NCI-H774 (cell line): ENCODE data around the gene NECAP2.
"Not testable (repeated sequence)": the region's sequence is repeated elsewhere in the genome, so short reads cannot be mapped to it uniquely, and the experiment has no call there.

ENCODE experiments used
- DNase-seq: peaks from one replicate; lab custom pipeline; 2025; lab: John Stamatoyannopoulos, UW

The NECAP2 gene

DNA sequence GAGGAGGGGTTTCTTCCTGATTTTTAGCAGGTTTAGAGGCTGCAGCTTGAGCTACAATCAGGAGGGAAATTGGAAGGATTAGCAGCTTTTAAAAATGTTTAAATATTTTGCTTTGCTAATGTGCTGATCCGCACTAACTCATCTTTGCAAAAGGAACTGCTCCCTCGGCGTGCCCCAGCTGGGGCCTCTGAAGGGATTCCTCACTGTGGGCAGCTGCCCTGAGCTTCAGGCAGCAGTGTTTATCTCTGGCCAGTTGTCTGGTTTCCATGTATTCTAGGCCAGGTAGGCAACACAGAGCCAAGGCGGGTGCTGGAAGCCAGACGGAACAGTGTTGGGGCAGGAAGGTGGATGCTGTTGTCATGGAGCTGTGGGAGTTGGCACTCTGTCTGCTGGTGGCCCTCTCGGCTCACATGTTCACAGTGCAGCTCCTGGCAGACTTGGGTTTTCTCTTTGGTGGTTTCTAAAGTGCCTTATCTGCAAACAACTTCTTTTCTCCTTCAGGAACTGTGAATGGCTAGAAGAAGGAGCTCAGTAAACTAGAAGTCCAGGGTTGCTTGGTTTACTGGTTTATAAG, 18.9 kb downstream of the NECAP2 start:
- DNase-seq = no peak

DNA sequence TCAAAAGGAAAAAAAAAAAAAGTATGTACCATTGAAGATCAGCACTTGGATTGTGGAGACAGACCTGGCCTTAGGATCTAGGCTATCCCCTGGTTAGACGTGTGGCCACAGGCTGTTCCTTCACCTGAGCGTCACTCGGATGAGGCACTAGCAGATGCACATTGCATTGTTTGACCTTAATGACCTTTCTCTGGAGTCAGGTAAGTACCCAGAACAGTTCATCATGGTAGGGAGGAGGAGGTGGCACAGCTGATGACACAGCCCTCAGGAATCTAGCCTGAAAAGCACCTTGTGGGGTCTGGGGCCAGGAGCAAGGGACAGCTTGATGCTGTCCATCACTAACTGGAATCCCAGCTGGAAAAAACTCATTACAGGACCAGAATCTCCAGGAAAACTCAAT, 21.2 kb downstream of the NECAP2 start:
- DNase-seq = no peak

GRCh38 chr1:16462773-16463330, 22.3 kb downstream of the NECAP2 start:
- no peak for DNase-seq

DNA sequence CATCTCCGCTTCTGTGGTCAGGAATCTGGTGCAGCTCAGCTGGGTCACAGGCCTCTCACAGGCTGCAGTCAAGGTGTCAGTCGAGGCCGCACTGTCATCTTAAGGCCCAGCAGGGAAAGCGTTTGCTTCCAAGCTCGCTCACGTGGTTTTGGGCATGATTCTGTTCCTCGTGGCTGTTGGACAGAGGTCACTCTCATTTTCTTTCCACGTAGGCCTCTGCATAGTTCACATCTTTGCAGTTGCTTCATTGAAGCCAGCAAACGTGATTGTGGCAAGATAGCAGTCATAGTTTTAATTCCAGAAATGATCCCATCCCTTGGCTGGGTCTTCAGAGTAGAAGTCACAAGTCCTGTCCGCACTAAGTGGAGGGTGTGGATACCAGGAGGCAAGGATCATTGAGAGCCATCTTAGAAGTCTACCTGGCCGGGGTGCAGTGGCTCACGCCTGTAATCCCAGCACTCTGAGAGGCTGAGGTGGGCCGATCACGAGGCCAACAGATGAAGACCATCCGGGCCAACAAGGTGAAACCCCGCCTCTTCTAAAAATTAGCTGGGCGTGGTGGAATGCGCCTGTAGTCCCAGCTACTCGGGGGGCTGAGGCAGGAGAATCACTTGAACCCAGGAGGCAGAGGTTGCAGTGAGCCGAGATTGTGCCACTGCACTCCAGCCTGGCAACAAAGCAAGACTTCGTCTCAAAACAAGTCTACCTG, 24.5 kb downstream of the NECAP2 start:
- no peak for DNase-seq

GRCh38 chr1:16468558-16468957, 28.0 kb downstream of the NECAP2 start:
- DNase-seq = no peak

DNA sequence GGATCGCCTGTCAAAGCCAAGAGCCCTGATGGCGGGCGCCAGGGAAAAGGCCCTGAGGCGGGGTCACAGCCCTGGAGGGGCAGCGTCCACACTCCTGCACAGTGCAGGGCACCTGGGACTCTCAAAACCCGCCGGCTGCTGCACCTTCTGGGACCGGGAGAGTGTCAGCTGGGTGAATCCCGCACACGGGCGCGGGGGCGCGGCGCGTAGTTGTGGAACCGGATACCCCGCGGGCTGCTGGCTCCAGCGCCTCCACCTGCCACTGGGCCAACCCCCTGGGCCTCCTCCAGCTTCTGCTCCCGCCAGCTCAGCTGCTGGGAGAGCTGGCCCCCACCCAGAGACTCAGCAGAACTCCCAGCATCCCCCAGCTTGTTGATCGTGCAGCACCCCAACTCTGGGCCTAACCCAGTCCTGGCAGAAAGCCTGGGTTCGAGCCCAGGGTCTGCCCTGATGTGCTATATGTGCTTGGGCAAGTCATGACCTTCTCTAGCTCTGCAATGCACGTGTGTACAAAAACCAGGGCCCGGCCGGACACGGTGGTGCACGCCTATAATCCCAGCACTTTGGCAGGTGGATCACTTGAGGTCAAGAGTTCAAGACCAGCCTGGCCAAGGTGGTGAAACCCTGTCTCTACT, 33.8 kb downstream of the NECAP2 start:
- no peak for DNase-seq

DNA sequence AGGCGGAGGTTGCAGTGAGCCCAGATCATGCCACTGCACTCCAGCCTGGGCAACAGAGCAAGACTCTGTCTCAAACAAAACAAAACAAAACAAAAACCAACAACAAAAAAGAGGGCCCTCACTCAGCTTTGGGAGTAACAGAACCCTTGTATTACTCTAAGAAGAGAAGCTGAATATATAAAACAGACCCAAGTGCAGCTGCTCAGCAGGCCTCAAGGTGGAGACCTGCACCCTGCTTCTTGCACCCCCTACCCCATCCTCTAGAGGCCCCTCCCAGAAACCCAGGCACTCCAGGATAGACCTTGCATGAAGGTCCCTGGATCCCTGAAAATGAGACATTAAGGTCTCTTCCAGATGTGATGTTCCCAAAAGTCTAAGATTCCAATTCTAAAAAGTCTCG, 34.4 kb downstream of the NECAP2 start:
- not testable (repeated sequence) for DNase-seq

- not testable (repeated sequence) for DNase-seq
These were observed 35.5 kb downstream of the NECAP2 start for GRCh38 chr1:16475771-16476770.

- no peak for DNase-seq
These were observed 37.6 kb downstream of the NECAP2 start for GRCh38 chr1:16478091-16478490.

- not testable (repeated sequence) for DNase-seq
These were observed 42.6 kb downstream of the NECAP2 start for GRCh38 chr1:16483146-16483545.

DNA sequence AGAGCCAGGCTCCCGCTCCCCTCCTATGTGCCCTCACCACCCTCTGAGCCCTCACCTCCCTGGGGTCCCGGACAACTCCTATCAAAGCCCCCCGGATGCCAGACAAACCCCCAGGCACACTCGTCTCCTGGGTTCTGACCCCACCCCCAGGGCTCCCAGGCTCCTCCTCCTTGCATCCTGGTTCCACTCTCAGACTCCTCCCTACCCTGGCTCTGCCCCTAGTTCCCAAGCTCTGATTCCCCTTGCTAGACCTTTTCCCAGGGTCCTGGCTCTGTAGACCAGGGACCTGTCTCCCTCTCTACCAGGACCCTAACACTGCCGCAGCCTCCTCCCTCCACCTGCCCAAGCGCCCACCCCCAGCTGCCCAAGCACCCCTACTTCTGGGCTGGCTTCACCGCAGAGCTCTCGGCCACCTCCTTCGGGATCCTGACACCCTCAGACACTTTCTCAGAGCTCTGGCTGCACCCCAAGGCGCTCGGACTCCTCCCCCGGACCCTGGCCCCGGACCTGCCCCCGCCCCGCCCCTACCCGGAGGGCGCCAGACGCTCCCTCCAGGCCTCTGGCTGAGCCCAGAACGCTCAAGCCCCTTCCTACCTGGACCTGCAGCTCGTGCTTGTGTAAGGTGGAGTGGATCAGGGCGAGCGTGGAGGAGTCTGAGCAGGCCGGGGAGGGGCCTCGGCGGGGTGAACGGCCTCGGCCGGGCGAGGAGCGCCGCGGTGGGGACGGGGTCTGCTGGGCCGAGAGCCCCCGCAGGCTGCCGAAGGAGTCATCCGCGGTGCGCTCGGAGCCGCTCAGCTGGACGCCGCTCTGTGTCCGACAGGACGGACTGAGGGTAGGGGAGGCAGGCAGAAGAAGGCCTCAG, 43.3 kb downstream of the NECAP2 start:
- DNase-seq = not testable (repeated sequence)

- DNase-seq = no peak
These were observed 43.9 kb downstream of the NECAP2 start for GRCh38 chr1:16484501-16484835.

DNA sequence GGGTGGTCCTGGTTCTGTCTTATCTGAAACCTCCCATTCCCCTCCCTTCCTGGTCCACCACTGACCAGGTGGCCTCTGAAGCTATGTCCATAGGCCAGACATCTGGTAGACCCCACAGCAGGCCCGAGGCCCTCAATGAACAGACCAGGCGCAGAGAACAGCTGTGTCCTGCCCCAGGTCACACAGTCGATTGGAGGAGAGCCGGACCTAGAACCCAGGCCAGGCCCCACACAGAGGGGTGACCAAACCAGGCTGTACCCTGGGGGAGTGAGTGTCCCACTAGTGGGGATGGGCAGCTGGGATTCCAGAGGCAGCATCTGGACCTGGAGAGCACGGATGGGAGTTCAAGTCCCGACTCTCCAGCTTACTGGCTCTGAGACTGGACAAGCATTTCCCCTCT, 44.4 kb downstream of the NECAP2 start:
- DNase-seq = no peak

- not testable (repeated sequence) for DNase-seq
These were observed 45.8 kb downstream of the NECAP2 start for GRCh38 chr1:16486316-16486715.

DNA sequence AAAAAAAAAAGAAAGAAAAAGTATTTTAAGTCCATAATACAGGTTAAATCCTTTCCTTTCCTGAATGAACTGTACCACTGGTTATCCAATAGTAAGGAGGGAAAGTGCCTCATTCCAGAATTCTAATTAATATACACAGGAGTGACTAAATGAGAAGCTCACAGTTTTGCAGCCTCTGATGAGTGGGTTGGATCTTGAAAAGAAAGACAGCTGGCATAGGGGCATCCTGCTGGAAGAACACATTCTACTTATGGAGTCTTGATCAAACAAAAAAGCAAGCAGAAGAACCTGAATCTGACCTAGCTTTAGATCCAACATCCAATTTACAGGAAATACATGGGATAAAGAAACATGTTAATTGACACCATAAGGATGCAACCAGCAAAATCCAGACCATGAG, 46.5 kb downstream of the NECAP2 start:
- not testable (repeated sequence) for DNase-seq

- not testable (repeated sequence) for DNase-seq
These were observed 48.8 kb downstream of the NECAP2 start for GRCh38 chr1:16489195-16489880.

- DNase-seq = no peak
These were observed 50.6 kb downstream of the NECAP2 start for GRCh38 chr1:16491056-16491675.

DNA sequence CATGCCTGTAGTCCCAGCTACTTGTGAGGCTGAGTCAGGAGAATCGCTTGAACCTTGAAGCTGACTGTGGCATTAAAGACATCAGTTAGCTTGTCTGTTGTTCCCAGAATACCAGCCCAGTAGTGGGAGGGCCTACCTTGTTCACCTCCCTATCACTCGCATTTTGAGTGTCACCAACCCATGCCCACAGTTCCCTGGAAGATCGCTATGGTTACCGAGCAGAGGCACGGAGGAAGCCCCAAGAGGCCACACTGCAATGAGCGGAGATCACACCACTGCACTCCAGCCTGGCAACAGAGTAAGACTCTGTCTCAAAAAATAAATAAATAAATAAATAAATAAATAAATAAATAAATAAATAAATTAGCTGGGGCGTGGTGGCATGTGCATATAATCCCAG, 52.4 kb downstream of the NECAP2 start:
- not testable (repeated sequence) for DNase-seq

GRCh38 chr1:16493731-16494130, 53.2 kb downstream of the NECAP2 start:
- not testable (repeated sequence) for DNase-seq

DNA sequence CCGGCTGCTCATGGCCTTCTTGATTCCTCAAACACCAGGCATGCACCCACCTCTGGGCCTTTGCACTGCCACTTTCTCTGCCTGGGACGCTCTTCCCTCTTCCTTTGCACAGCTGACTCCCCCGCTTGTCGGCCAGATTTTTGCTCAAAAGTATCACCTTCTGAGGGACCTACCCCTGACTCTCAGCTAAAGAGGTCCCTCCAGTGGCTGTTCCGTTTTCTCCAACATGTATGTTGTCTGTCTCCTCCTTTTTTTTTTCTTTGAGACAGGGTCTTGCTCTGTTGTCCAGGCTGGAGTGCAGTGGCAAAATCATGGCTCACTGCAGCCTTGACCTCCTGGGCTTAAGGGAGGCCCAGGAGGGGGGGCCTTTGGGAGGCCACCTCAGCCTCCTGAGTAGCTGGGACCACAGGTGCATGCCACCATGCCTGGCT, 57.0 kb downstream of the NECAP2 start:
- not testable (repeated sequence) for DNase-seq
